NCI-H460 (cell line): Measurements from ENCODE around the gene EPS15. TPM values are rescaled to one million over a fixed set of nuclear protein-coding genes. Genes with fewer than 3 reads are reported as not detected.

Experiments used
- DNase-seq: peaks from one replicate; pipeline ENCODE4 v3.0.0-alpha.2; 2016; ENCODE audit warnings: low read depth; ENCODE audit errors: extremely low read depth
- total RNA-seq: library from RNA; depleted of rRNA; stranded (reverse); fragments of >200 nt; shearing (Covaris generic); gene quantifications from 2 replicates; pipeline ENCODE4 v1.2.3, GENCODE V29; 2014

Gene EPS15
- total RNA-seq, 1 experiment from 2014 or later, result 21.3 TPM

- no peak for DNase-seq
These were observed 173.8 kb downstream of the EPS15 start for GRCh38 chr1:51345300-51345687.

- DNase-seq, result no peak
These were observed 174.3 kb downstream of the EPS15 start for GRCh38 chr1:51344602-51345299.

- no peak for DNase-seq
These were observed 174.8 kb downstream of the EPS15 start for GRCh38 chr1:51344276-51344601.

GRCh38 chr1:51343624-51344023, 175.4 kb downstream of the EPS15 start:
- no peak for DNase-seq

GRCh38 chr1:51342591-51343206, 176.4 kb downstream of the EPS15 start:
- no peak for DNase-seq

GRCh38 chr1:51341876-51342496, 177.1 kb downstream of the EPS15 start:
- DNase-seq, result no peak

GRCh38 chr1:51340380-51340779, 178.7 kb downstream of the EPS15 start:
- DNase-seq, result no peak

- DNase-seq, result no peak
These were observed 182.4 kb downstream of the EPS15 start for GRCh38 chr1:51336711-51337110.

GRCh38 chr1:51336004-51336403, 183.1 kb downstream of the EPS15 start:
- DNase-seq, result no peak

- DNase-seq, result peak; percentile 27
These were observed 187.6 kb downstream of the EPS15 start for GRCh38 chr1:51331206-51332100.

GRCh38 chr1:51330331-51331201, 188.5 kb downstream of the EPS15 start, which contains the start of gene TTC39A:
Gene TTC39A (minus strand): TSS chr1:51330562. CDS start chr1:51330477, 85 bp downstream.
- no peak for DNase-seq

- no peak for DNase-seq
These were observed 189.4 kb downstream of the EPS15 start for GRCh38 chr1:51329443-51330325.

- DNase-seq, result no peak
These were observed 190.1 kb downstream of the EPS15 start for GRCh38 chr1:51328926-51329325.

GRCh38 chr1:51328279-51328678, 190.8 kb downstream of the EPS15 start:
- DNase-seq, result no peak

- no peak for DNase-seq
These were observed 191.7 kb downstream of the EPS15 start for GRCh38 chr1:51327386-51327785.

- no peak for DNase-seq
These were observed 192.2 kb downstream of the EPS15 start for GRCh38 chr1:51326839-51327238.

GRCh38 chr1:51325878-51326755, 192.9 kb downstream of the EPS15 start:
- no peak for DNase-seq

GRCh38 chr1:51325391-51325790, 193.7 kb downstream of the EPS15 start:
- no peak for DNase-seq
